SK-N-SH (cell line): ENCODE data around the gene UNK. TPM values are rescaled to one million over a fixed set of nuclear protein-coding genes. Genes with fewer than 3 reads are reported as not detected.
"Not testable (repeated sequence)": the region's sequence is repeated elsewhere in the genome, so short reads cannot be mapped to it uniquely, and the experiment has no call there.

Source experiments
- CTCF ChIA-PET: fragments of 300-600, 350-600 bp; formaldehyde crosslinking; extraction: SDS; loops from one replicate; lab custom pipeline; 2021; lab: Yijun Ruan, JAX
- POLR2A ChIA-PET: fragments of 350-600 bp; sonication (Branson Sonifier 250); formaldehyde crosslinking; extraction: SDS; loops from one replicate; lab custom pipeline; 2020; ENCODE audit warnings: antibody characterized with exemption, inconsistent platforms; lab: Yijun Ruan, JAX
- DNase-seq: peaks from one replicate; pipeline ENCODE4 v3.0.0; 2012
- H2AFZ ChIP-seq: fragments of 200-600 bp; sonication (generic); 2 replicates; pipeline ENCODE4 v1.8.1; 2016; ENCODE audit warnings: antibody characterized with exemption, mild to moderate bottlenecking, low read depth
- H3F3A ChIP-seq: fragments of 200-600 bp; sonication (generic); replicated peaks from 2 replicates; pipeline ENCODE3; 2016; ENCODE audit warnings: antibody characterized with exemption, mild to moderate bottlenecking; ENCODE audit not compliant: insufficient read depth
- H3K27ac ChIP-seq, 2 experiments: fragments of 200-500 bp in 1 of 2; fragments of 200-600 bp in 1 of 2; sonication (Bioruptor generic) in 1 of 2; sonication (generic), shearing (Covaris generic) in 1 of 2; 2 replicates each; pipeline versions ENCODE4 v1.5.1 to v1.6.1; 2014 to 2016; ENCODE audit warnings: low read depth in 2 of 2, inconsistent platforms in 1 of 2, low read length in 1 of 2, mild to moderate bottlenecking in 1 of 2, mixed read lengths in 1 of 2
- H3K27me3 ChIP-seq: fragments of 200-600 bp; sonication (generic), shearing (Covaris generic); 2 replicates; pipeline ENCODE4 v1.6.1; 2016; ENCODE audit warnings: mixed run types; ENCODE audit not compliant: insufficient read depth
- H3K36me3 ChIP-seq, 2 experiments: fragments of 200-500 bp in 1 of 2; fragments of 200-600 bp in 1 of 2; sonication (Bioruptor generic) in 1 of 2; sonication (generic) in 1 of 2; replicated peaks in 1 of 2; 2 replicates each; pipeline versions ENCODE3 to v1.5.1; 2014 to 2016; ENCODE audit warnings: low read length in 1 of 2, mild to moderate bottlenecking in 1 of 2; ENCODE audit not compliant: insufficient read depth in 2 of 2, control insufficient read depth in 1 of 2
- H3K4me1 ChIP-seq, 2 experiments: fragments of 200-500 bp in 1 of 2; fragments of 200-600 bp in 1 of 2; sonication (Bioruptor generic) in 1 of 2; sonication (generic), shearing (Covaris generic) in 1 of 2; 2 replicates each; pipeline versions ENCODE4 v1.5.1 to v1.6.1; 2014 to 2016; ENCODE audit warnings: low read depth in 1 of 2, low read length in 1 of 2, mixed run types in 1 of 2; ENCODE audit not compliant: insufficient read depth in 2 of 2, control insufficient read depth in 1 of 2
- H3K4me2 ChIP-seq: fragments of 200-600 bp; sonication (generic), shearing (Covaris generic); 2 replicates; pipeline ENCODE4 v1.6.1; 2017; ENCODE audit warnings: mixed run types
- H3K4me3 ChIP-seq, 2 experiments: fragments of 200-500 bp in 1 of 2; fragments of 200-600 bp in 1 of 2; sonication (Bioruptor generic) in 1 of 2; sonication (generic), shearing (Covaris generic) in 1 of 2; 2 replicates each; pipeline versions ENCODE4 v1.5.1 to v1.8.1; 2014 to 2016; ENCODE audit warnings: low read depth in 2 of 2, inconsistent platforms in 1 of 2, low read length in 1 of 2, mild to moderate bottlenecking in 1 of 2, mixed read lengths in 1 of 2, moderate library complexity in 1 of 2
- H3K79me2 ChIP-seq: fragments of 200-600 bp; sonication (generic); 2 replicates; pipeline ENCODE4 v1.8.1; 2017; ENCODE audit warnings: mild to moderate bottlenecking; ENCODE audit not compliant: insufficient read depth
- H3K9ac ChIP-seq: fragments of 200-600 bp; sonication (generic); 2 replicates; pipeline ENCODE4 v1.6.1; 2017; ENCODE audit warnings: mixed run types
- H3K9me2 ChIP-seq: fragments of 200-600 bp; sonication (generic); 2 replicates; pipeline ENCODE4 v1.6.1; 2017; ENCODE audit warnings: mixed run types
- H3K9me3 ChIP-seq: fragments of 200-600 bp; sonication (generic); 2 replicates; pipeline ENCODE4 v1.6.1; 2017; ENCODE audit warnings: mixed run types, mild to moderate bottlenecking, moderate library complexity
- H4K20me1 ChIP-seq: fragments of 200-600 bp; sonication (generic); 2 replicates; pipeline ENCODE4 v1.6.1; 2017; ENCODE audit warnings: mild to moderate bottlenecking, mixed run types; ENCODE audit not compliant: insufficient read depth
- CHD2 ChIP-seq: fragments of 150-350 bp; IDR thresholded peaks from 2 replicates; pipeline ENCODE4 v1.6.1; 2018; ENCODE audit warnings: low read length; ENCODE audit not compliant: partially characterized antibody
- ELF1 ChIP-seq: IDR thresholded peaks from 2 replicates; pipeline ENCODE4 v1.4.0; 2012
- EZH2phosphoT487 ChIP-seq: fragments of 200-600 bp; sonication (generic); IDR thresholded peaks from 2 replicates; pipeline ENCODE4 v1.6.1; 2017; ENCODE audit warnings: low read depth, mixed run types, mild to moderate bottlenecking, antibody characterized with exemption, moderate library complexity, borderline replicate concordance
- MEF2A ChIP-seq: IDR thresholded peaks from 2 replicates; pipeline ENCODE4 v1.4.0; 2012; ENCODE audit warnings: low read depth, borderline replicate concordance
- MXI1 ChIP-seq: IDR thresholded peaks from 2 replicates; pipeline ENCODE4 v1.6.1; 2012; ENCODE audit warnings: mild to moderate bottlenecking, low read depth, low read length, improper control_type of control experiment
- NFIC ChIP-seq: IDR thresholded peaks from 2 replicates; pipeline ENCODE4 v1.4.0; 2012; ENCODE audit warnings: borderline replicate concordance
- NRF1 ChIP-seq: IDR thresholded peaks from 2 replicates; pipeline ENCODE4 v1.6.1; 2012; ENCODE audit warnings: low read depth, mild to moderate bottlenecking, low read length
- POLR2AphosphoS5 ChIP-seq: IDR thresholded peaks from 2 replicates; pipeline ENCODE4 v1.6.1; 2012; ENCODE audit warnings: low read depth, low read length
- RAD21 ChIP-seq: IDR thresholded peaks from 2 replicates; pipeline ENCODE4 v1.6.1; 2012; ENCODE audit warnings: mild to moderate bottlenecking, low read length
- RFX5 ChIP-seq: IDR thresholded peaks from 2 replicates; pipeline ENCODE4 v1.6.1; 2012; ENCODE audit warnings: mild to moderate bottlenecking, improper control_type of control experiment, low read length
- RXRA ChIP-seq: IDR thresholded peaks from 2 replicates; pipeline ENCODE4 v1.4.0; 2012; ENCODE audit warnings: low read depth, mild to moderate bottlenecking, borderline replicate concordance
- SMC3 ChIP-seq: IDR thresholded peaks from 2 replicates; pipeline ENCODE4 v1.6.1; 2012; ENCODE audit warnings: low read depth, low read length, improper control_type of control experiment
- TCF12 ChIP-seq: IDR thresholded peaks from 2 replicates; pipeline ENCODE4 v1.4.0; 2012
- TEAD4 ChIP-seq: IDR thresholded peaks from 2 replicates; pipeline ENCODE4 v1.4.0; 2012; ENCODE audit warnings: mild to moderate bottlenecking, borderline replicate concordance; ENCODE audit not compliant: insufficient read depth
- WGBS: methylation state at CpG from one replicate; pipeline ENCODE4 v1.1.6; 2017; ENCODE audit warnings: low lambda C conversion rate; 5-methylcytosine and 5-hydroxymethylcytosine counted together
- polyA plus RNA-seq, 3 experiments: library from polyadenylated mRNA; depleted of rRNA; stranded (reverse); fragments of >200 nt; gene quantifications; 2 replicates each; pipeline ENCODE4 v1.2.3, GENCODE V29; 2012
- TF ChIP-seq, protein P1 (sequence below): fragments of 150-350 bp; IDR thresholded peaks from 2 replicates; pipeline ENCODE4 v1.6.1; 2016; ENCODE audit warnings: mild to moderate bottlenecking, low read depth, low read length
- TF ChIP-seq, protein P2 (sequence below): IDR thresholded peaks from 2 replicates; pipeline ENCODE4 v1.6.1; 2012; ENCODE audit warnings: mild to moderate bottlenecking, low read depth, low read length, moderate library complexity
- TF ChIP-seq, protein P3 (sequence below): IDR thresholded peaks from 2 replicates; pipeline ENCODE4 v1.4.0; 2012; ENCODE audit warnings: low read depth
- TF ChIP-seq, protein P4 (sequence below): IDR thresholded peaks from 2 replicates; pipeline ENCODE4 v1.4.0; 2012; ENCODE audit warnings: low read depth, borderline replicate concordance

Gene UNK
- polyA plus RNA-seq, 1 of the 3 experiments (the other 2 are of a cell fraction), result 24.8 TPM

DNA sequence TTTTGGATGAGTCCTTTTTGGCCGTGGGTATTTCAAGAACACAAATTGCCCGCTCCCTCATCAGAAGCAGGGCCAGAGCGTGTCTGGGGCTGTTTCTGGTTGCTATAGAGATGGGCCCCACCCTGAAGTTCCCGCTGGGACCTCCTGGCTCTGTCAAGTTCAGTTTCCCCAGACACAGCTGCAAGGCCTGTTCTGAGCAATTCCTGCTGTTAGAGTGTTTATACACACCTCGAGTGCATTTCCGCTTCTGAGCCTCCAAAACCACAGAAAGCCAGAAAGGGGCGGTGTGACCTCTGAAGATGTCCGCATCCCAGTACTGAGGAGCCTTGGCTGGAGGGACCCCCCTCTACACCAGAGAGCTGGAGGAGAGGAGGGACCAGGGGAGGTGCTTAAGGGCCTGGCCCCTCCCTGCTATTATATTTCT, 79.9 kb downstream of the UNK start:
- peaks cover 6% of the 10 kb centered on the region for H3F3A ChIP-seq
- H3K36me3 ChIP-seq, result no peaks in the 10 kb centered on the region
- H4K20me1 ChIP-seq, result no peaks in the 10 kb centered on the region
- CTCF ChIA-PET, result interaction anchor here (0.8 to 1.1 kb wide), 5 partner anchors 11 to 111 kb away, joined by 3 to 4 read pairs (median 4); partner anchors contain the start of gene GALK1
- peak; percentile 35 for DNase-seq
- H3K4me2 ChIP-seq, result no peak overlapping the region
- H3K4me1 ChIP-seq, result no peaks in the 10 kb centered on the region; a peak in 1 of 4 replicates
- 90% methylated on average over 8 of the region's 8 CpGs for WGBS
- H3K27me3 ChIP-seq, result no peaks in the 10 kb centered on the region
- no peak overlapping the region for H3K27ac ChIP-seq
- H3K9ac ChIP-seq, result no peak overlapping the region
- H3K79me2 ChIP-seq, result no peaks in the 10 kb centered on the region
- H3K9me3 ChIP-seq, result no peaks in the 10 kb centered on the region
- peak overlapping the region; percentile 14; the same call in 1 of the 2 replicates for H2AFZ ChIP-seq
- H3K9me2 ChIP-seq, result no peaks in the 10 kb centered on the region
- no peak overlapping the region for H3K4me3 ChIP-seq
- TF ChIP-seq, protein P1, sequence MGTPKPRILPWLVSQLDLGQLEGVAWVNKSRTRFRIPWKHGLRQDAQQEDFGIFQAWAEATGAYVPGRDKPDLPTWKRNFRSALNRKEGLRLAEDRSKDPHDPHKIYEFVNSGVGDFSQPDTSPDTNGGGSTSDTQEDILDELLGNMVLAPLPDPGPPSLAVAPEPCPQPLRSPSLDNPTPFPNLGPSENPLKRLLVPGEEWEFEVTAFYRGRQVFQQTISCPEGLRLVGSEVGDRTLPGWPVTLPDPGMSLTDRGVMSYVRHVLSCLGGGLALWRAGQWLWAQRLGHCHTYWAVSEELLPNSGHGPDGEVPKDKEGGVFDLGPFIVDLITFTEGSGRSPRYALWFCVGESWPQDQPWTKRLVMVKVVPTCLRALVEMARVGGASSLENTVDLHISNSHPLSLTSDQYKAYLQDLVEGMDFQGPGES, result no peak
- TF ChIP-seq, protein P2, sequence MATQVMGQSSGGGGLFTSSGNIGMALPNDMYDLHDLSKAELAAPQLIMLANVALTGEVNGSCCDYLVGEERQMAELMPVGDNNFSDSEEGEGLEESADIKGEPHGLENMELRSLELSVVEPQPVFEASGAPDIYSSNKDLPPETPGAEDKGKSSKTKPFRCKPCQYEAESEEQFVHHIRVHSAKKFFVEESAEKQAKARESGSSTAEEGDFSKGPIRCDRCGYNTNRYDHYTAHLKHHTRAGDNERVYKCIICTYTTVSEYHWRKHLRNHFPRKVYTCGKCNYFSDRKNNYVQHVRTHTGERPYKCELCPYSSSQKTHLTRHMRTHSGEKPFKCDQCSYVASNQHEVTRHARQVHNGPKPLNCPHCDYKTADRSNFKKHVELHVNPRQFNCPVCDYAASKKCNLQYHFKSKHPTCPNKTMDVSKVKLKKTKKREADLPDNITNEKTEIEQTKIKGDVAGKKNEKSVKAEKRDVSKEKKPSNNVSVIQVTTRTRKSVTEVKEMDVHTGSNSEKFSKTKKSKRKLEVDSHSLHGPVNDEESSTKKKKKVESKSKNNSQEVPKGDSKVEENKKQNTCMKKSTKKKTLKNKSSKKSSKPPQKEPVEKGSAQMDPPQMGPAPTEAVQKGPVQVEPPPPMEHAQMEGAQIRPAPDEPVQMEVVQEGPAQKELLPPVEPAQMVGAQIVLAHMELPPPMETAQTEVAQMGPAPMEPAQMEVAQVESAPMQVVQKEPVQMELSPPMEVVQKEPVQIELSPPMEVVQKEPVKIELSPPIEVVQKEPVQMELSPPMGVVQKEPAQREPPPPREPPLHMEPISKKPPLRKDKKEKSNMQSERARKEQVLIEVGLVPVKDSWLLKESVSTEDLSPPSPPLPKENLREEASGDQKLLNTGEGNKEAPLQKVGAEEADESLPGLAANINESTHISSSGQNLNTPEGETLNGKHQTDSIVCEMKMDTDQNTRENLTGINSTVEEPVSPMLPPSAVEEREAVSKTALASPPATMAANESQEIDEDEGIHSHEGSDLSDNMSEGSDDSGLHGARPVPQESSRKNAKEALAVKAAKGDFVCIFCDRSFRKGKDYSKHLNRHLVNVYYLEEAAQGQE, result no peak
- TF ChIP-seq MEF2A (no peak), NFIC (no peak), TCF12 (no peak), RXRA (no peak), EZH2phosphoT487 (no peak), SMC3 (no peak), TEAD4 (no peak), RFX5 (no peak), RAD21 (no peak), NRF1 (no peak), ELF1 (no peak), POLR2AphosphoS5 (no peak), CHD2 (no peak), MXI1 (no peak)
- TF ChIP-seq, protein P3, sequence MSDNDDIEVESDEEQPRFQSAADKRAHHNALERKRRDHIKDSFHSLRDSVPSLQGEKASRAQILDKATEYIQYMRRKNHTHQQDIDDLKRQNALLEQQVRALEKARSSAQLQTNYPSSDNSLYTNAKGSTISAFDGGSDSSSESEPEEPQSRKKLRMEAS, result no peak
- TF ChIP-seq, protein P4, sequence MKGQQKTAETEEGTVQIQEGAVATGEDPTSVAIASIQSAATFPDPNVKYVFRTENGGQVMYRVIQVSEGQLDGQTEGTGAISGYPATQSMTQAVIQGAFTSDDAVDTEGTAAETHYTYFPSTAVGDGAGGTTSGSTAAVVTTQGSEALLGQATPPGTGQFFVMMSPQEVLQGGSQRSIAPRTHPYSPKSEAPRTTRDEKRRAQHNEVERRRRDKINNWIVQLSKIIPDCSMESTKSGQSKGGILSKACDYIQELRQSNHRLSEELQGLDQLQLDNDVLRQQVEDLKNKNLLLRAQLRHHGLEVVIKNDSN, result no peak
- TF ChIP-seq, all 33 proteins: peak for 0
- POLR2A ChIA-PET, result no interaction called here

DNA sequence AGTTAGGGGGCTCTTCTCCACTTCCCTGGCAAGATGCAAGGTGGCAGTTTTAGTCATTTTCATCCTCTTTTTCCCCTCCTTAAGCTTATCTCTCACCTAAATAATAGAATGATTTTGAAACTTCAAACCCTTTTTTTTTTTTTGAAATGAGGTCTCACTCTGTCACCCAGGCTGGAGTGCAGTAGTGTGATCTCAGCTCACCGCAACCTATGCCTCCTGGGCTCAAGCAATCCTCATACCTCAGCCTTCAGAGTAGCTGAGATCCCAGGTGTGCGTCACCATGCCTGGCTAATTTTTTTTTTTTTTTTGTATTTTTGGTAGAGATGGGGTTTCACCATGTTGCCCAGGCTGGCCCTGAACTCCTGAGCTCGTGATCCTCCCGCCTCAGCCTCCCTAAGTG, 80.3 kb downstream of the UNK start:
- H3K36me3 ChIP-seq, H4K20me1 ChIP-seq, H3K9me3 ChIP-seq, H3K79me2 ChIP-seq, H3K4me3 ChIP-seq, H3K9ac ChIP-seq, H3K27me3 ChIP-seq, H3K4me1 ChIP-seq, DNase-seq, H3K27ac ChIP-seq, POLR2A ChIA-PET, H3K9me2 ChIP-seq, H3F3A ChIP-seq, H3K4me2 ChIP-seq: not testable (repeated sequence)
- CTCF ChIA-PET, result interaction anchor here (0.8 to 1.1 kb wide), 5 partner anchors 11 to 111 kb away, joined by 3 to 4 read pairs (median 4); partner anchors contain the start of gene GALK1
- 91% methylated on average over 4 of the region's 4 CpGs for WGBS
- H2AFZ ChIP-seq, result peak overlapping the region; percentile 14; the same call in 1 of the 2 replicates

DNA sequence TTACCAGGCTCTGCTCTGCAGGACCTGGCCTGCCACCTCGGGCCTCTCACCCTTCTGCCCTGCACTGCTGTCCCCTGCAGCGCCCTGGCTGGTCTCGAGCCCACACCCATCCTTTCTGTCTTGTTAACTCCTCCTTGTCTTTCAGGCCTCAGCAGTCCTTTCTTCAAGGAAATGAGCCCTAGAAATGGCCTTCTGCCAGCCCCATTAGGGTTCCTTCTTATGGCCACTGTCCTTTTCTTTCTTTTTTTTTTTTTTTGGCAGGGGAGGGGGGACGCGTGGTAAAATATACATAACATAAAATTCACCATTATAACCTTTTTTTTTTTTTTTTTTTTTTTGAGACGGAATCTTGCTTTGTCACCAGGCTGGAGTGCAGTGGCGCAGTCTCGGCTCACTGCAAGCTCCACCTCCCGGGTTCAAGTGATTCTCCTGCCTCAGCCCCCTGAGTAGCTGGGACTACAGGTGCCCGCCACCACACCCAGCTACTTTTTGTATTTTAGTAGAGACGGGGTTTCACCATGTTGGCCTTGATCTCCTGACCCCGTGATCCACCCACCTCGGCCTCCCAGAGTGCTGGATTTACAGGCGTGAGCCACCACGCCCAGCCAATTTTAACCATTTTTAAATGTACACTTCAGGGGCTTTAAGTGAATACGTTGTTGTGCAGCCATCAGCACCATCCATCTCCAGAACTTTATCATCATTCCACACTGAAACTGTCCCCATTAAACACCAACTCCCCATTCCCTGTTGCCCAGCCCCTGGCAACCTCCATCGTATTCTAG, 81.0 kb downstream of the UNK start:
- H3K9ac ChIP-seq, H3K9me3 ChIP-seq, POLR2A ChIA-PET, H3K4me1 ChIP-seq, H3K4me3 ChIP-seq, H3K27ac ChIP-seq, H3F3A ChIP-seq, DNase-seq, H4K20me1 ChIP-seq, H3K79me2 ChIP-seq, H3K9me2 ChIP-seq, H3K27me3 ChIP-seq, H3K4me2 ChIP-seq, H2AFZ ChIP-seq, H3K36me3 ChIP-seq: not testable (repeated sequence)
- 89% methylated on average over 17 of the region's 17 CpGs for WGBS
- CTCF ChIA-PET, result interaction anchor here (1.1 to 1.6 kb wide), 3 partner anchors 10 to 112 kb away, joined by 4 to 5 read pairs (median 4); partner anchors contain the start of gene TRIM65
